ENCODE data around the gene ZP4. TPM values are rescaled to one million over a fixed set of nuclear protein-coding genes. Genes with fewer than 3 reads are reported as not detected.

ZP4 gene
- total RNA-seq, 2 donors from 2014 or later, result not detected

DNA sequence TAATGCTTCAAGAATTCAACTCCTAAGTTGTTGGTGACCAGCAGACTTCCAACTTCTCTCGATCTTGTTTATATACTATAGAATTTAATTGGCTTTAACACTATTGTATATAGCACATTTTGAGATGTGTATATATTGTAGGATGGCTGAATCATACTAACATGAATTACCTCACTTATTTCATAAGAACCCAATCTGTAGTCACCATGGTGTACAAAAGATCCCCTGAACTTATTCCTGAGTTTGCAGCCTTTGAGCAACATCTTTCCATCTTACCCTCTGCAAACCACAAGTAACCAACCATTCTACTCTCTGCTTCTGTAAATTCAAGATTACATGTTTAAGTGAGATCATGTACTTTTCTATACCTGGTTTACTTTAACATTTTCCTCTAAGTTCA lies 12.3 kb downstream of the ZP4 start:
- H3K27ac ChIP-seq, result no peak overlapping the region
- no peak overlapping the region for H3K4me3 ChIP-seq
- no peaks in the 10 kb centered on the region for H3K4me1 ChIP-seq
- no peaks in the 10 kb centered on the region for H3K27me3 ChIP-seq
- TF ChIP-seq, protein P1, sequence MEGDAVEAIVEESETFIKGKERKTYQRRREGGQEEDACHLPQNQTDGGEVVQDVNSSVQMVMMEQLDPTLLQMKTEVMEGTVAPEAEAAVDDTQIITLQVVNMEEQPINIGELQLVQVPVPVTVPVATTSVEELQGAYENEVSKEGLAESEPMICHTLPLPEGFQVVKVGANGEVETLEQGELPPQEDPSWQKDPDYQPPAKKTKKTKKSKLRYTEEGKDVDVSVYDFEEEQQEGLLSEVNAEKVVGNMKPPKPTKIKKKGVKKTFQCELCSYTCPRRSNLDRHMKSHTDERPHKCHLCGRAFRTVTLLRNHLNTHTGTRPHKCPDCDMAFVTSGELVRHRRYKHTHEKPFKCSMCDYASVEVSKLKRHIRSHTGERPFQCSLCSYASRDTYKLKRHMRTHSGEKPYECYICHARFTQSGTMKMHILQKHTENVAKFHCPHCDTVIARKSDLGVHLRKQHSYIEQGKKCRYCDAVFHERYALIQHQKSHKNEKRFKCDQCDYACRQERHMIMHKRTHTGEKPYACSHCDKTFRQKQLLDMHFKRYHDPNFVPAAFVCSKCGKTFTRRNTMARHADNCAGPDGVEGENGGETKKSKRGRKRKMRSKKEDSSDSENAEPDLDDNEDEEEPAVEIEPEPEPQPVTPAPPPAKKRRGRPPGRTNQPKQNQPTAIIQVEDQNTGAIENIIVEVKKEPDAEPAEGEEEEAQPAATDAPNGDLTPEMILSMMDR (IDR thresholded peaks at IDR 0.05), result no peak
- no peak for DNase-seq (ENCODE audit: low spot score)
- H3K9me3 ChIP-seq, result no peaks in the 10 kb centered on the region
- H3K36me3 ChIP-seq, result no peaks in the 10 kb centered on the region

DNA sequence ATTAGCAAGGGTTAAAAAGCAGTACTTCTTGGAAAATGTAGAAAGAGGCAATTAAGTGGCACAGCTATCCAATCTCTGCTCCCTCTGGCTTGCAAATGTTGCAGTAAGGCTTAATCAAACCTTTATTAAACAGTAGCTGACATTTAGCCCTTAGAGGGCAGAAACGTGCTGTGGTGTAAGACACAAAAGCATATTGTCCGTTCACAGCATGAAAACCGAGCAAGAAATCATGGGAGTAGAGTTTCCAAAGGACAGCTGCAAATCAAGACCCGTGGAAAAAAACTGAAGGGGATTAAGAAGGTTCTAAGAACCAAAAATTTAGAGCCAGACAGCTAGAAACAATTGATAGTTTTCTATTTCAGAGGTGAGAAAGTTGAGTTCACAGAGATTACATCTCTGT lies 13.1 kb downstream of the ZP4 start:
- H3K36me3 ChIP-seq, result no peaks in the 10 kb centered on the region
- TF ChIP-seq, protein P1 (IDR thresholded peaks at IDR 0.05), result no peak
- H3K4me3 ChIP-seq, result no peak overlapping the region
- H3K4me1 ChIP-seq, result no peaks in the 10 kb centered on the region
- no peaks in the 10 kb centered on the region for H3K27me3 ChIP-seq
- H3K9me3 ChIP-seq, result no peaks in the 10 kb centered on the region
- no peak overlapping the region for H3K27ac ChIP-seq
- no peak for DNase-seq (ENCODE audit: low spot score)

DNA sequence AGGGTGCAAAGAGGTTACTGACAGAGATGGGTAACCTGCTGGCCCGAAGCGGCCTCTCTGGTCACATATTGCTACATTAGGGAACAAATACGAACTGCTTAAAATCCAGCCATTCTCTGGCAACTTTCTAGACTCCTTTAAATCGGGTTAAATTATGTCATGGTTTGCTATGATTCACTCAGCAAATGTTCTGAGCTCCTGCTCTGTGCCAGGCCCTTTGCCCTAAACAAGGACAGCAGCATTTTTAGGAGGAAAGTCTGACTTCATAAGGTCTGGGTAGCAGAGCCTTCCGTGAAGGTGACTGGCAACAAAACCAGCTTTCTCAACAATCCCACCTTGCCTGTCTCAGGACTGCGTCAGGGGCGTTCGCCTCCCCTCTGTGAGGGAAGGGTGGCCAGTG lies 15.4 kb downstream of the ZP4 start:
- TF ChIP-seq, protein P1 (IDR thresholded peaks at IDR 0.05), result no peak
- Histone ChIP-seq H3K9me3 (no peaks in the 10 kb centered on the region), H3K4me1 (no peaks in the 10 kb centered on the region), H3K27ac (no peak overlapping the region), H3K27me3 (no peaks in the 10 kb centered on the region), H3K4me3 (no peak overlapping the region), H3K36me3 (no peaks in the 10 kb centered on the region)
- DNase-seq (ENCODE audit: low spot score), result no peak

DNA sequence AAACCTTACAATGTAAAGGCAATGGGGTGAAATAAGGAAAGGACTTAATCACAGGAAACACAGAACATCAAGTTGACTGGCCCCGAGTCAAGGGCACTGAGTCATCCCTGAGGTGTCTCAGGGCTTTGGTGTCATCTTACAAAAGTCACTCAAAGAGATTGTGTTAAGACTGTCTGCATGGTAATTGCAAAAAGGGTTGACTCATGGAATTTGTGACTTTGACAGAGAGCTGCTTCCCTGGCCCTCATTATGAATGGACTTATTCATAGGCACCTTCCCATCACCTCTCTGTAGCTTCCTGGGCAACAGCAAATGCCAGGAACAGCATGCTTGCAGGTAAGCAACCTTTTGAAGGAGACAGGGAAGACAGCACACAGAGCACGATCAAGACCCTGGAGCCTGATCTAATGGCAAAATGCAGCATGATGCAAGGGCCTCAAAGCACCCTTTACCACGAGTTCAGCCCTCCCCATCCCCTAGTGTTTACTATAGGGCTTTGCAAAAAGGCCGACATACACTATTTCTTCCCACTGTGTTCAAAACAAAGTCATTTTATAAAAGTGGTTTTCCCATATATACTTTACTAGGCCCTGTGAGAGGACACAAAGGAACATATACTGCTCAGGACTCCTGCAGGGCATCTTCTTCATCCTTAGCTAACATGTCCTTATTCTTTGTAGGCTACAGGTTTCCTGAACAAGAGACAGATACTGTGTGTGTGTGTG lies 17.1 kb downstream of the ZP4 start:
- TF ChIP-seq, protein P1 (IDR thresholded peaks at IDR 0.05), result no peak
- no peaks in the 10 kb centered on the region for H3K27me3 ChIP-seq
- no peak overlapping the region for H3K27ac ChIP-seq
- no peaks in the 10 kb centered on the region for H3K9me3 ChIP-seq
- no peaks in the 10 kb centered on the region for H3K36me3 ChIP-seq
- H3K4me1 ChIP-seq, result no peaks in the 10 kb centered on the region
- DNase-seq (ENCODE audit: low spot score), result no peak
- no peak overlapping the region for H3K4me3 ChIP-seq

DNA sequence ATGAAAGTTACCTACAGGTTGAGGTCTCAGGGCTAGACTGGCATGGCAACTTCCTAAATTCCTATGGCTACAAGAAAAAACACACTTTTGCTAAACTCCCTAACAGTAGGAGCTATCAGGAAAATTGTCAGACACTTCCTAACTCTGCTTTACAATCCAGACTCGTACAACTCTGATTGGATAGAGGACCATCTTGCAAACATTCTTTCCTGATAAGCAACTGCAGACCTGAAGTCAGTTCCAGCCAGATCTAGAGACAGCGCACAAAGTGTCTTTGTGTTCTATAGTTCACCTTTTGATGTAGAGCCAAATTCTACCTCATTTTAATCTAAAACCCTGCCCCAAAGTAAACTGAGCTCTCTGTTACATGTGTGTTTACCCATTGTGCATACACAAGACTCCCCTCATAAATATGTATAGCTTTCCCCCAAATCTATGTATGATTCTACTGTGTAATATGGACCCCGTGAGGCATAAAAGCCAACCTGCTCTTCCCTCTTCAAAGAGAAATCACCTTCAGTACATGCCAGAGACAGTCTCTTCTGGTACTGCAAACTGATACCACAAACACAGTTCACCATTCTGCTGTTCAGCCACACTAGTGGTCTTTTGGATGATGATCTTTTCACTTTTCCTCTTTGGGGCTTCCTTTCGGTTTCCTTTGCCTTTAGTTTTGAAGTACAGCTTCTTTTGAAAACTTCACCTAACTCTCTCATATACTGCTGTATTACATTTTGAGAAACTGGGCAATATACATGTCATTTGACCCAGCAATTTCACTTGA lies 21.7 kb downstream of the ZP4 start:
- Histone ChIP-seq H3K4me3 (no peak overlapping the region), H3K27me3 (no peaks in the 10 kb centered on the region), H3K9me3 (no peaks in the 10 kb centered on the region), H3K27ac (no peak overlapping the region), H3K36me3 (no peaks in the 10 kb centered on the region), H3K4me1 (peaks cover 0 to 8% of the 10 kb centered on the region in 2 donors)
- TF ChIP-seq, protein P1 (IDR thresholded peaks at IDR 0.05), result no peak
- no peak for DNase-seq (ENCODE audit: low spot score)
